DND-41 (cell line): ENCODE data around the gene KCNK15.

ENCODE experiments used
- ATAC-seq: fragments of 200-7000 bp; cut with Tn5 transposase; 3 replicates; pipeline ENCODE4 v1.9.1; 2021; ENCODE audit warnings: low read depth; ENCODE audit not compliant: insufficient read depth
- DNase-seq: peaks from one replicate; pipeline ENCODE4 v3.0.0-alpha.2; 2020
- H2AFZ ChIP-seq: 2 replicates; pipeline ENCODE4 v1.6.0; 2012; ENCODE audit warnings: low read depth, low read length
- H3K27ac ChIP-seq: 2 replicates; pipeline ENCODE4 v1.5.1; 2012; ENCODE audit warnings: low read length, inconsistent platforms
- H3K27me3 ChIP-seq: fragments of 200-600 bp; sonication (generic); 2 replicates; pipeline ENCODE4 v1.6.0; 2012; ENCODE audit warnings: low read length, mild to moderate bottlenecking, inconsistent platforms; ENCODE audit not compliant: insufficient read depth, poor library complexity
- H3K36me3 ChIP-seq: 2 replicates; pipeline ENCODE4 v1.5.1; 2012; ENCODE audit warnings: low read length, inconsistent platforms; ENCODE audit not compliant: insufficient read depth
- H3K4me1 ChIP-seq: 2 replicates; pipeline ENCODE4 v1.5.1; 2012; ENCODE audit warnings: mild to moderate bottlenecking, low read length; ENCODE audit not compliant: insufficient read depth
- H3K4me2 ChIP-seq: 2 replicates; pipeline ENCODE4 v1.6.0; 2012; ENCODE audit warnings: mild to moderate bottlenecking, moderate library complexity, low read length, inconsistent platforms; ENCODE audit not compliant: insufficient read depth
- H3K4me3 ChIP-seq, 2 experiments: fragments of 200-600 bp in 1 of 2; shearing (Covaris generic) in 1 of 2; 2 replicates each; pipeline ENCODE4 v1.5.1; 2012 to 2016; ENCODE audit warnings: inconsistent platforms in 2 of 2, low read length in 2 of 2, mild to moderate bottlenecking in 2 of 2, low read depth in 1 of 2, moderate library complexity in 1 of 2
- H3K79me2 ChIP-seq: 2 replicates; pipeline ENCODE4 v1.6.0; 2012; ENCODE audit warnings: low read length, inconsistent platforms; ENCODE audit not compliant: insufficient read depth
- H3K9ac ChIP-seq: 2 replicates; pipeline ENCODE4 v1.6.0; 2012; ENCODE audit warnings: low read depth, mild to moderate bottlenecking, inconsistent platforms, low read length, moderate library complexity
- H3K9me3 ChIP-seq: 2 replicates; pipeline ENCODE4 v1.5.1; 2012; ENCODE audit warnings: low read length, moderate library complexity, mild to moderate bottlenecking, inconsistent platforms; ENCODE audit not compliant: insufficient read depth, severe bottlenecking
- H4K20me1 ChIP-seq: 2 replicates; pipeline ENCODE4 v1.6.0; 2012; ENCODE audit warnings: low read length; ENCODE audit not compliant: insufficient read depth
- EZH2 ChIP-seq: IDR thresholded peaks from 3 replicates; pipeline ENCODE4 v1.6.1; 2012; ENCODE audit warnings: borderline replicate concordance, low read depth, mild to moderate bottlenecking, moderate library complexity, low read length, inconsistent platforms; ENCODE audit not compliant: severe bottlenecking
- TF ChIP-seq, protein P1 (sequence below): IDR thresholded peaks from 2 replicates; pipeline ENCODE4 v1.5.1; 2012; ENCODE audit warnings: borderline replicate concordance, low read length, moderate library complexity, mild to moderate bottlenecking; ENCODE audit not compliant: poor library complexity, severe bottlenecking; ENCODE audit errors: extremely low read depth

The KCNK15 gene

DNA sequence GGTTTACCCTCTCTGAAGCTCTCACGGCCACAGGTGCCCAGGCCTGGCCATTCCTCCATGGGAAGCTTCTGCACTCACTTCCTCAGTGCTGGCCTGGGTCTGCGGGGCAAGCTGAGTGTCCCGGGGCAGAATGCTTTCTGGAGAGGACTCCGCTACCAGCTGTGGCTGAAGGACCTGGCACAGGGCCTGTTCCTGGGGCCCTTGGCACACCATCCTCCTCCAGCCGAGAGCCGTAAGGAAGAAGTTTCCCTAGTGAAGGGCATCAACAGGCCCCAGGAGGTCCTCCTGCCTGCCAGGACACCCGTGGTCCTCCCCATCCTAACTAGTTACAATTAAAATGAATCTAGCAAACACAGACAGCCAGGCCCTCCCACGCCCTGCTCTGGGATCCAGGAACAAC, 14.0 kb upstream of the KCNK15 start:
- no peak for TF ChIP-seq EZH2
- TF ChIP-seq, protein P1, sequence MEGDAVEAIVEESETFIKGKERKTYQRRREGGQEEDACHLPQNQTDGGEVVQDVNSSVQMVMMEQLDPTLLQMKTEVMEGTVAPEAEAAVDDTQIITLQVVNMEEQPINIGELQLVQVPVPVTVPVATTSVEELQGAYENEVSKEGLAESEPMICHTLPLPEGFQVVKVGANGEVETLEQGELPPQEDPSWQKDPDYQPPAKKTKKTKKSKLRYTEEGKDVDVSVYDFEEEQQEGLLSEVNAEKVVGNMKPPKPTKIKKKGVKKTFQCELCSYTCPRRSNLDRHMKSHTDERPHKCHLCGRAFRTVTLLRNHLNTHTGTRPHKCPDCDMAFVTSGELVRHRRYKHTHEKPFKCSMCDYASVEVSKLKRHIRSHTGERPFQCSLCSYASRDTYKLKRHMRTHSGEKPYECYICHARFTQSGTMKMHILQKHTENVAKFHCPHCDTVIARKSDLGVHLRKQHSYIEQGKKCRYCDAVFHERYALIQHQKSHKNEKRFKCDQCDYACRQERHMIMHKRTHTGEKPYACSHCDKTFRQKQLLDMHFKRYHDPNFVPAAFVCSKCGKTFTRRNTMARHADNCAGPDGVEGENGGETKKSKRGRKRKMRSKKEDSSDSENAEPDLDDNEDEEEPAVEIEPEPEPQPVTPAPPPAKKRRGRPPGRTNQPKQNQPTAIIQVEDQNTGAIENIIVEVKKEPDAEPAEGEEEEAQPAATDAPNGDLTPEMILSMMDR = no peak
- H3K27me3 ChIP-seq = no peaks in the 10 kb centered on the region
- H3K4me1 ChIP-seq = peaks cover 5% of the 10 kb centered on the region; the same call in 1 of the 2 replicates
- ATAC-seq (no peak), DNase-seq (no peak)
- no peaks in the 10 kb centered on the region for H3K9me3 ChIP-seq
- no peak overlapping the region for H3K4me3 ChIP-seq
- H3K79me2 ChIP-seq = no peaks in the 10 kb centered on the region
- H4K20me1 ChIP-seq = no peaks in the 10 kb centered on the region
- no peak overlapping the region for H3K4me2 ChIP-seq
- no peak overlapping the region for H3K27ac ChIP-seq
- H3K36me3 ChIP-seq = no peaks in the 10 kb centered on the region
- H2AFZ ChIP-seq = no peak overlapping the region
- no peak overlapping the region for H3K9ac ChIP-seq

DNA sequence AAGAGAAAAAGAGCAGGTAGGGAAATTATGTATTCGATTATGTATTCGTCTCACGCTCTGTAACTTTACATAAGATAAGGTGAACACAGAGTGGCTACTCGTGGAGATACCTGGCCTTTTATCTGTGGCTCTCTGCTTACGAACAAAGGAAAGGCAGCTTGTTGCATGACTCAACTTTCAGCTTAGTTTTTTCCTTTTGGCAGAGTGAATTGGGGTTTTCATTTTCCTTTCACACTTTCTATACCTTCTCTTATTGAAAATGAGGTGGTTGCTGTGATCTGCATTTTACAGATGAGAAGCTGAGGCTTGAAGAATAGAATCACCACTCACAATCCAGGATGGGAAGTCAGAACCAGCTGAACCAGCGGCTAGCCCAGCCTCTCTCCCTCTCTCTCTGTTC, 13.3 kb upstream of the KCNK15 start:
- no peaks in the 10 kb centered on the region for H3K79me2 ChIP-seq
- no peaks in the 10 kb centered on the region for H3K36me3 ChIP-seq
- no peak overlapping the region for H3K4me3 ChIP-seq
- H2AFZ ChIP-seq = no peak overlapping the region
- H3K4me2 ChIP-seq = no peak overlapping the region
- H3K27me3 ChIP-seq = no peaks in the 10 kb centered on the region
- no peaks in the 10 kb centered on the region for H4K20me1 ChIP-seq
- no peak overlapping the region for H3K27ac ChIP-seq
- peaks cover 9% of the 10 kb centered on the region; the same call in 1 of the 2 replicates for H3K4me1 ChIP-seq
- H3K9ac ChIP-seq = no peak overlapping the region
- ATAC-seq (no peak), DNase-seq (no peak)
- H3K9me3 ChIP-seq = no peaks in the 10 kb centered on the region
- TF ChIP-seq, protein P1 = no peak
- TF ChIP-seq EZH2 = no peak

DNA sequence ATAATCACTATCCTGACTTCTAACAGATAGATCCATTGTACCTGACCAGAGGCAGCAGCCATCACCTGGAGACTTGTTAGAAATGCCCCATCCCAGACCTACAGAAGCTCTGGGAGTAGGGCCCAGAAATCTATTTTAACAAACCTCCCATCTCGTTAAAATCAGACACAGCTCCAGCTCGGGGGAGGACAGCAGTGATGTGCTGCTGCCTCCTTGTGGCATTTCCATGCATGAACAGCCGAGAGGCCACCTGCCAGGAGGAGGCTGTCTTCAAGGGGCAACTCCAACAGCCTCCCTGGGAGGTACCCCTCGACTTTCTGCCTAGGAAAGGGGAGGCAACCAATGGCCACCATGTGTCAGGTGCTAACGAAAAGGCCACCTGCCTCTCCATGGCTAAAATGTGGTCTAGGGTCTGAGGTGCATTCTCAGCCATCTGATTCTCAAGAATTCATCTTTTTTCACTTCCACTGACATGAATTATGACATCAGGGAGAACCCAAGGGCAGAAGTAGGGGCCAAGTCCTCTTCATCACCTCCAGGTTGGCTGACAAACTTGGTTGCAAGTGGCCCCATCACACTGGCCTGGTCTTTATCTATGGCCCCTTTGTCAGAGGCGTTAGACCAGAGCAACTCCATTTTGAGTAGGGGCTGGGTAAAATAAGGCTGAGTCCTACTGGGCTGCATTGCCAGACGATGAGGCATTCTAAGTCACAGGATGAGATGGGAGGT, 12.2 kb upstream of the KCNK15 start:
- Histone ChIP-seq H3K4me1 (peaks cover 15% of the 10 kb centered on the region; the same call in 1 of the 2 replicates), H3K4me2 (no peak overlapping the region), H3K27me3 (no peaks in the 10 kb centered on the region), H4K20me1 (no peaks in the 10 kb centered on the region), H3K9ac (no peak overlapping the region), H3K79me2 (no peaks in the 10 kb centered on the region), H3K36me3 (no peaks in the 10 kb centered on the region), H3K4me3 (no peak overlapping the region), H3K27ac (no peak overlapping the region), H2AFZ (no peak overlapping the region), H3K9me3 (no peaks in the 10 kb centered on the region)
- ATAC-seq (peak; percentile 86), DNase-seq (peak; percentile 76)
- TF ChIP-seq, protein P1 = peak; percentile 96
- no peak for TF ChIP-seq EZH2
